SK-N-SH (cell line): ENCODE measurements around the gene NLRC5. TPM values are rescaled to one million over a fixed set of nuclear protein-coding genes. Genes with fewer than 3 reads are reported as not detected.

ENCODE experiments used
- CTCF ChIA-PET: fragments of 300-600, 350-600 bp; formaldehyde crosslinking; extraction: SDS; loops from one replicate; lab custom pipeline; 2021; lab: Yijun Ruan, JAX
- POLR2A ChIA-PET: fragments of 350-600 bp; sonication (Branson Sonifier 250); formaldehyde crosslinking; extraction: SDS; loops from one replicate; lab custom pipeline; 2020; ENCODE audit warnings: antibody characterized with exemption, inconsistent platforms; lab: Yijun Ruan, JAX
- DNase-seq: peaks from one replicate; pipeline ENCODE4 v3.0.0; 2012
- H2AFZ ChIP-seq: fragments of 200-600 bp; sonication (generic); 2 replicates; pipeline ENCODE4 v1.8.1; 2016; ENCODE audit warnings: antibody characterized with exemption, mild to moderate bottlenecking, low read depth
- H3F3A ChIP-seq: fragments of 200-600 bp; sonication (generic); replicated peaks from 2 replicates; pipeline ENCODE3; 2016; ENCODE audit warnings: antibody characterized with exemption, mild to moderate bottlenecking; ENCODE audit not compliant: insufficient read depth
- H3K27ac ChIP-seq, 2 experiments: fragments of 200-500 bp in 1 of 2; fragments of 200-600 bp in 1 of 2; sonication (Bioruptor generic) in 1 of 2; sonication (generic), shearing (Covaris generic) in 1 of 2; 2 replicates each; pipeline versions ENCODE4 v1.5.1 to v1.6.1; 2014 to 2016; ENCODE audit warnings: low read depth in 2 of 2, inconsistent platforms in 1 of 2, low read length in 1 of 2, mild to moderate bottlenecking in 1 of 2, mixed read lengths in 1 of 2
- H3K27me3 ChIP-seq: fragments of 200-600 bp; sonication (generic), shearing (Covaris generic); 2 replicates; pipeline ENCODE4 v1.6.1; 2016; ENCODE audit warnings: mixed run types; ENCODE audit not compliant: insufficient read depth
- H3K36me3 ChIP-seq, 2 experiments: fragments of 200-500 bp in 1 of 2; fragments of 200-600 bp in 1 of 2; sonication (Bioruptor generic) in 1 of 2; sonication (generic) in 1 of 2; replicated peaks in 1 of 2; 2 replicates each; pipeline versions ENCODE3 to v1.5.1; 2014 to 2016; ENCODE audit warnings: low read length in 1 of 2, mild to moderate bottlenecking in 1 of 2; ENCODE audit not compliant: insufficient read depth in 2 of 2, control insufficient read depth in 1 of 2
- H3K4me1 ChIP-seq, 2 experiments: fragments of 200-500 bp in 1 of 2; fragments of 200-600 bp in 1 of 2; sonication (Bioruptor generic) in 1 of 2; sonication (generic), shearing (Covaris generic) in 1 of 2; 2 replicates each; pipeline versions ENCODE4 v1.5.1 to v1.6.1; 2014 to 2016; ENCODE audit warnings: low read depth in 1 of 2, low read length in 1 of 2, mixed run types in 1 of 2; ENCODE audit not compliant: insufficient read depth in 2 of 2, control insufficient read depth in 1 of 2
- H3K4me2 ChIP-seq: fragments of 200-600 bp; sonication (generic), shearing (Covaris generic); 2 replicates; pipeline ENCODE4 v1.6.1; 2017; ENCODE audit warnings: mixed run types
- H3K4me3 ChIP-seq, 2 experiments: fragments of 200-500 bp in 1 of 2; fragments of 200-600 bp in 1 of 2; sonication (Bioruptor generic) in 1 of 2; sonication (generic), shearing (Covaris generic) in 1 of 2; 2 replicates each; pipeline versions ENCODE4 v1.5.1 to v1.8.1; 2014 to 2016; ENCODE audit warnings: low read depth in 2 of 2, inconsistent platforms in 1 of 2, low read length in 1 of 2, mild to moderate bottlenecking in 1 of 2, mixed read lengths in 1 of 2, moderate library complexity in 1 of 2
- H3K79me2 ChIP-seq: fragments of 200-600 bp; sonication (generic); 2 replicates; pipeline ENCODE4 v1.8.1; 2017; ENCODE audit warnings: mild to moderate bottlenecking; ENCODE audit not compliant: insufficient read depth
- H3K9ac ChIP-seq: fragments of 200-600 bp; sonication (generic); 2 replicates; pipeline ENCODE4 v1.6.1; 2017; ENCODE audit warnings: mixed run types
- H3K9me2 ChIP-seq: fragments of 200-600 bp; sonication (generic); 2 replicates; pipeline ENCODE4 v1.6.1; 2017; ENCODE audit warnings: mixed run types
- H3K9me3 ChIP-seq: fragments of 200-600 bp; sonication (generic); 2 replicates; pipeline ENCODE4 v1.6.1; 2017; ENCODE audit warnings: mixed run types, mild to moderate bottlenecking, moderate library complexity
- H4K20me1 ChIP-seq: fragments of 200-600 bp; sonication (generic); 2 replicates; pipeline ENCODE4 v1.6.1; 2017; ENCODE audit warnings: mild to moderate bottlenecking, mixed run types; ENCODE audit not compliant: insufficient read depth
- CHD2 ChIP-seq: fragments of 150-350 bp; IDR thresholded peaks from 2 replicates; pipeline ENCODE4 v1.6.1; 2018; ENCODE audit warnings: low read length; ENCODE audit not compliant: partially characterized antibody
- ELF1 ChIP-seq: IDR thresholded peaks from 2 replicates; pipeline ENCODE4 v1.4.0; 2012
- FOSL2 ChIP-seq: IDR thresholded peaks from 2 replicates; pipeline ENCODE4 v1.4.0; 2012; ENCODE audit warnings: low read depth, mild to moderate bottlenecking, moderate library complexity, borderline replicate concordance
- FOXM1 ChIP-seq: IDR thresholded peaks from 2 replicates; pipeline ENCODE4 v1.4.0; 2012; ENCODE audit warnings: low read depth, mild to moderate bottlenecking
- NFIC ChIP-seq: IDR thresholded peaks from 2 replicates; pipeline ENCODE4 v1.4.0; 2012; ENCODE audit warnings: borderline replicate concordance
- NRF1 ChIP-seq: IDR thresholded peaks from 2 replicates; pipeline ENCODE4 v1.6.1; 2012; ENCODE audit warnings: low read depth, mild to moderate bottlenecking, low read length
- PBX3 ChIP-seq: IDR thresholded peaks from 2 replicates; pipeline ENCODE4; 2012
- POLR2AphosphoS5 ChIP-seq: IDR thresholded peaks from 2 replicates; pipeline ENCODE4 v1.6.1; 2012; ENCODE audit warnings: low read depth, low read length
- RAD21 ChIP-seq: IDR thresholded peaks from 2 replicates; pipeline ENCODE4 v1.6.1; 2012; ENCODE audit warnings: mild to moderate bottlenecking, low read length
- SMC3 ChIP-seq: IDR thresholded peaks from 2 replicates; pipeline ENCODE4 v1.6.1; 2012; ENCODE audit warnings: low read depth, low read length, improper control_type of control experiment
- TCF12 ChIP-seq: IDR thresholded peaks from 2 replicates; pipeline ENCODE4 v1.4.0; 2012
- TEAD4 ChIP-seq: IDR thresholded peaks from 2 replicates; pipeline ENCODE4 v1.4.0; 2012; ENCODE audit warnings: mild to moderate bottlenecking, borderline replicate concordance; ENCODE audit not compliant: insufficient read depth
- YY1 ChIP-seq: IDR thresholded peaks from 2 replicates; pipeline ENCODE4 v1.4.0; 2012; ENCODE audit warnings: low read depth, mild to moderate bottlenecking
- WGBS: methylation state at CpG from one replicate; pipeline ENCODE4 v1.1.6; 2017; ENCODE audit warnings: low lambda C conversion rate; 5-methylcytosine and 5-hydroxymethylcytosine counted together
- polyA plus RNA-seq, 3 experiments: library from polyadenylated mRNA; depleted of rRNA; stranded (reverse); fragments of >200 nt; gene quantifications; 2 replicates each; pipeline ENCODE4 v1.2.3, GENCODE V29; 2012
- TF ChIP-seq, protein P1 (sequence below): fragments of 200-600 bp; sonication (generic); IDR thresholded peaks from 2 replicates; pipeline ENCODE4 v1.6.1; 2017; ENCODE audit warnings: antibody characterized with exemption, mild to moderate bottlenecking, moderate library complexity

Gene NLRC5
- polyA plus RNA-seq, 1 of the 3 experiments (the other 2 are of a cell fraction) = 6.5 TPM

GRCh38 chr16:56961851-56962281 is 27.5 kb upstream of the NLRC5 start, which contains the start of gene CETP:
Gene CETP (plus strand): TSS chr16:56961950. CDS start chr16:56961980, 30 bp downstream.
- Histone ChIP-seq H3K27me3 (no peaks in the 10 kb centered on the region), H3K27ac (no peak within 1 kb of the TSS), H2AFZ (no peak within 1 kb of the TSS), H3K4me2 (no peak within 1 kb of the TSS), H3K4me3 (no peak within 1 kb of the TSS), H3K9me3 (no peaks in the 10 kb centered on the region), H3K9ac (no peak within 1 kb of the TSS), H3F3A (no peaks in the 10 kb centered on the region), H3K9me2 (no peaks in the 10 kb centered on the region), H3K4me1 (peaks cover 0 to 12% of the 10 kb centered on the region in 2 experiments; a peak in 1 of 4 replicates), H3K36me3 (no peaks in the 10 kb centered on the region), H3K79me2 (no peaks in the 10 kb centered on the region), H4K20me1 (no peaks in the 10 kb centered on the region)
- DNase-seq = no peak
- ChIA-PET CTCF (interaction anchor here (0.9 to 5.5 kb wide), 3 partner anchors 9 to 34 kb away, joined by 3 to 35 read pairs (median 3); no protein-coding TSS in a partner anchor), POLR2A (no interaction called here)
- TF ChIP-seq NFIC (no peak), FOSL2 (no peak), TCF12 (no peak), FOXM1 (no peak), ELF1 (no peak), TEAD4 (no peak), PBX3 (no peak)
- WGBS = 83% methylated on average over 6 of the region's 12 CpGs

GRCh38 chr16:56964243-56965148 is 24.9 kb upstream of the NLRC5 start:
- Histone ChIP-seq H2AFZ (no peak overlapping the region), H3K9me3 (no peaks in the 10 kb centered on the region), H3F3A (no peaks in the 10 kb centered on the region), H3K9ac (no peak overlapping the region), H3K4me2 (no peak overlapping the region), H3K27ac (no peak overlapping the region), H3K79me2 (no peaks in the 10 kb centered on the region), H3K27me3 (no peaks in the 10 kb centered on the region), H3K4me1 (peaks cover 0 to 12% of the 10 kb centered on the region in 2 experiments; a peak in 1 of 4 replicates), H3K9me2 (no peaks in the 10 kb centered on the region), H3K4me3 (peak overlapping the region in 1 of 2 experiments; percentile 42; a peak in 1 of 4 replicates), H4K20me1 (no peaks in the 10 kb centered on the region), H3K36me3 (no peaks in the 10 kb centered on the region)
- POLR2A ChIA-PET = no interaction called here
- CTCF ChIA-PET = interaction anchor here (0.5 to 5.5 kb wide), 31 partner anchors 9 to 342 kb away, joined by 3 to 35 read pairs (median 4); partner anchors contain the start of genes CPNE2 and NLRC5
- peak; percentile 79 for DNase-seq
- TF ChIP-seq POLR2AphosphoS5 = no peak
- TF ChIP-seq NFIC = no peak
- TF ChIP-seq RAD21 = peak; percentile 58
- TF ChIP-seq SMC3 = peak; percentile 40
- TF ChIP-seq, protein P1, sequence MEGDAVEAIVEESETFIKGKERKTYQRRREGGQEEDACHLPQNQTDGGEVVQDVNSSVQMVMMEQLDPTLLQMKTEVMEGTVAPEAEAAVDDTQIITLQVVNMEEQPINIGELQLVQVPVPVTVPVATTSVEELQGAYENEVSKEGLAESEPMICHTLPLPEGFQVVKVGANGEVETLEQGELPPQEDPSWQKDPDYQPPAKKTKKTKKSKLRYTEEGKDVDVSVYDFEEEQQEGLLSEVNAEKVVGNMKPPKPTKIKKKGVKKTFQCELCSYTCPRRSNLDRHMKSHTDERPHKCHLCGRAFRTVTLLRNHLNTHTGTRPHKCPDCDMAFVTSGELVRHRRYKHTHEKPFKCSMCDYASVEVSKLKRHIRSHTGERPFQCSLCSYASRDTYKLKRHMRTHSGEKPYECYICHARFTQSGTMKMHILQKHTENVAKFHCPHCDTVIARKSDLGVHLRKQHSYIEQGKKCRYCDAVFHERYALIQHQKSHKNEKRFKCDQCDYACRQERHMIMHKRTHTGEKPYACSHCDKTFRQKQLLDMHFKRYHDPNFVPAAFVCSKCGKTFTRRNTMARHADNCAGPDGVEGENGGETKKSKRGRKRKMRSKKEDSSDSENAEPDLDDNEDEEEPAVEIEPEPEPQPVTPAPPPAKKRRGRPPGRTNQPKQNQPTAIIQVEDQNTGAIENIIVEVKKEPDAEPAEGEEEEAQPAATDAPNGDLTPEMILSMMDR = peak; percentile 82
- no peak for TF ChIP-seq NRF1
- TF ChIP-seq FOXM1 = no peak
- TF ChIP-seq CHD2 = no peak
- no peak for TF ChIP-seq TEAD4
- no peak for TF ChIP-seq YY1
- WGBS = 68% methylated on average over 29 of the region's 30 CpGs
